HEK293 (cell line): ENCODE data around the gene SLC25A11.

Experiments
- CTCF ChIP-seq: fragments of 450-650 bp; formaldehyde crosslinking; IDR thresholded peaks from 2 replicates; pipeline ENCODE4 v1.5.1; 2016; ENCODE audit warnings: missing biosample characterization, missing genetic modification characterization
- PRDM1 ChIP-seq: fragments of 450-650 bp; formaldehyde crosslinking; IDR thresholded peaks from 2 replicates; pipeline ENCODE4; 2016; ENCODE audit warnings: missing biosample characterization, missing genetic modification characterization
- SP2 ChIP-seq: fragments of 450-650 bp; formaldehyde crosslinking; IDR thresholded peaks from 2 replicates; pipeline ENCODE4 v1.5.1; 2016; ENCODE audit warnings: missing biosample characterization, missing genetic modification characterization
- YY1 ChIP-seq: fragments of 450-650 bp; formaldehyde crosslinking; IDR thresholded peaks from 2 replicates; pipeline ENCODE4 v1.5.1; 2018; ENCODE audit warnings: missing biosample characterization, missing genetic modification characterization
- ZBTB17 ChIP-seq: fragments of 450-650 bp; formaldehyde crosslinking; IDR thresholded peaks from 2 replicates; pipeline ENCODE4 v1.5.1; 2016; ENCODE audit warnings: missing biosample characterization, missing genetic modification characterization
- ZNF555 ChIP-seq: fragments of 450-650 bp; formaldehyde crosslinking; conservative IDR thresholded peaks from 2 replicates; pipeline ENCODE4 v1.5.1; 2017; ENCODE audit warnings: missing biosample characterization, mild to moderate bottlenecking, missing genetic modification characterization, inconsistent platforms
- ZNF830 ChIP-seq: fragments of 450-650 bp; IDR thresholded peaks from 2 replicates; pipeline ENCODE4 v1.5.0; 2018; ENCODE audit warnings: missing biosample characterization, missing genetic modification characterization, low read depth, mild to moderate bottlenecking, moderate library complexity

GRCh38 chr17:4897785-4898184, 42.1 kb downstream of the SLC25A11 start:
- no peak for TF ChIP-seq PRDM1 (tag by site-specific recombination)
- TF ChIP-seq ZBTB17 (tag by site-specific recombination), result no peak
- no peak for TF ChIP-seq YY1 (tag by site-specific recombination)
- TF ChIP-seq CTCF (tag by site-specific recombination), result no peak
- no peak for TF ChIP-seq ZNF555
- TF ChIP-seq ZNF830, result no peak
- no peak for TF ChIP-seq SP2 (tag by site-specific recombination)
